ENCODE data around the gene HOXA7.

DNA sequence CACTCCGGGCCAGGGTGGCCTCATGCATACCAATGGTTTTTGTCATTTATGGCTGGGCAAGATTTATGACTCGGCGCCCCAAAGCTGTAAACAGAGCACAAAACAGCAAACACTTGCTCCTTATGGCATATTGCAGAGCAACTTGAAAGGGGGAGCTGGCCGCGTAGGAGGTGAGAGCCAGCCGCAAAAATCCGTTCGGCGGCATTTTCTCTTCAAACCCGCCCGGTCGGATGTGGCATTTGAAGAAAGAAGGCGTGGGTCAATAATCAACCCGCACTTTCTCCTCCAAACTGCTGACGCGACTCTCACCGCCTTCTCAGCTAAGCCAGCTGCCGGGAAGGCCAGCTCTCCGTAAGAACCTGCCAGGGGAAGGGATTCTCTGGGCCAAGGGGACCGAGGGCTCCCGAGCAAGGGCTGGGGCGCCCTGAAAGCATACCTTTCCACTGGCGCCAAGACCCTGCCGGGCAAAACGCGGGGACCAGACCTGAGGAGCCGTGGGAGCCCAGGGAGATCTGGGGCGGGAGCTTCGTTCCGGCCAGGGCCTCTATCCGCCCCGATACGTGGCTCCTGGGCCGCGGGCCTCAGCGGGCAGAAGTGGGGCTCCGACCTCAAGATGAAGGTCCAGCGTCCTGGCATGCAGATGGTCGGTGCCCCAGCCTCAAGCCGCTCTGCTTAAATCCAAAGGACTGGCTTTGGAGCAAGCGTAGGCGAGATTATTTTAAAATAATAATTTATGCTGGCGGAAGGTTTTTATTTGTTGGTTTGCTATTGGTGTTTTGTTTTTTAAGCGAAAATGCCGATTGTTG lies 41.1 kb downstream of the HOXA7 start:
- TF ChIP-seq, protein P1, sequence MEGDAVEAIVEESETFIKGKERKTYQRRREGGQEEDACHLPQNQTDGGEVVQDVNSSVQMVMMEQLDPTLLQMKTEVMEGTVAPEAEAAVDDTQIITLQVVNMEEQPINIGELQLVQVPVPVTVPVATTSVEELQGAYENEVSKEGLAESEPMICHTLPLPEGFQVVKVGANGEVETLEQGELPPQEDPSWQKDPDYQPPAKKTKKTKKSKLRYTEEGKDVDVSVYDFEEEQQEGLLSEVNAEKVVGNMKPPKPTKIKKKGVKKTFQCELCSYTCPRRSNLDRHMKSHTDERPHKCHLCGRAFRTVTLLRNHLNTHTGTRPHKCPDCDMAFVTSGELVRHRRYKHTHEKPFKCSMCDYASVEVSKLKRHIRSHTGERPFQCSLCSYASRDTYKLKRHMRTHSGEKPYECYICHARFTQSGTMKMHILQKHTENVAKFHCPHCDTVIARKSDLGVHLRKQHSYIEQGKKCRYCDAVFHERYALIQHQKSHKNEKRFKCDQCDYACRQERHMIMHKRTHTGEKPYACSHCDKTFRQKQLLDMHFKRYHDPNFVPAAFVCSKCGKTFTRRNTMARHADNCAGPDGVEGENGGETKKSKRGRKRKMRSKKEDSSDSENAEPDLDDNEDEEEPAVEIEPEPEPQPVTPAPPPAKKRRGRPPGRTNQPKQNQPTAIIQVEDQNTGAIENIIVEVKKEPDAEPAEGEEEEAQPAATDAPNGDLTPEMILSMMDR (IDR thresholded peaks at IDR 0.05) = no peak
- TF ChIP-seq POLR2AphosphoS5 (IDR thresholded peaks at IDR 0.05) (peak; percentile 32 to 78 (median 76)), POLR2A (IDR thresholded peaks at IDR 0.05) (no peak), EP300 (IDR thresholded peaks at IDR 0.05) (peak in 1 of 4 donors; percentile 15)
